Activated naive CD8-positive, alpha-beta T cell treated with anti-CD3 and anti-CD28 coated beads, Interleukin-2, amount 50 U/mL, for 16 hours (primary cell): ENCODE results near the gene NLRP9.
"Not testable (repeated sequence)": the region's sequence is repeated elsewhere in the genome, so short reads cannot be mapped to it uniquely, and the experiment has no call there.

Source experiments
- DNase-seq: peaks from one replicate; pipeline ENCODE4 v3.0.0-alpha.2; 2020; ENCODE audit warnings: low read depth, low spot score

Gene NLRP9

DNA sequence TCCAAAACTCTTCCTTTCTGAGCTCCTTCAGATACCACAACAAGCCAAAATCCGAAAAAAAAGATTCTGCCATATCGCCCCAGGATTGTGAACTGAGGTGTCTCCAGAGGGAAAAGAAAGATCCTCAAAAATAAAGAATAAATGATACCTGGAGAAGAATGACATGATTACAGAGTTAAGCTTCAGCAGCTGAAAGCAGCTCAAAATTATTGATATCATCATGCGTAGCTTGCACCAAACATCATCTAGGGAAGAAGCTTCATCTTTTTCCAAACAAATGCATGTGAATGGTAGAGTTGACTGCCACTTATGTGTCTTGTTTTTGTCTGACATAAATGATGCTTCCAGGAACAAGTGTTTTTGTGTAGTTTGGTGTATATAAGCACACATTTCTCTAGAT lies at the start of gene NLRP9:
NLRP9 (minus strand) TSS at position 101 of the 400 bp plus-strand sequence; CDS start at position 73, 28 bp downstream.
- no peak for DNase-seq

- DNase-seq = no peak
Measured at GRCh38 chr19:55781112-55781511, 42.9 kb upstream of the NLRP9 start.

DNA sequence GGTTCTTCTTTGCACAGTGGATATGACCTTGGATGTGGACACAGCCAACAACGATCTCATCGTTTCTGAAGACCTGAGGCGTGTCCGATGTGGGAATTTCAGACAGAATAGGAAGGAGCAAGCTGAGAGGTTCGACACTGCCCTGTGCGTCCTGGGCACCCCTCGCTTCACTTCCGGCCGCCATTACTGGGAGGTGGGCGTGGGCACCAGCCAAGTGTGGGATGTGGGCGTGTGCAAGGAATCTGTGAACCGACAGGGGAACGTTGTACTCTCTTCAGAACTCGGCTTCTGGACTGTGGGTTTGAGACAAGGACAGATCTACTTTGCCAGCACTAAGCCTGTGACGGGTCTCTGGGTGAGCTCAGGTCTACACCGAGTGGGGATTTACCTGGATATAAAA lies 40.1 kb upstream of the NLRP9 start:
- no peak for DNase-seq

- DNase-seq = no peak
Measured at GRCh38 chr19:55777528-55777927, 39.3 kb upstream of the NLRP9 start.

- DNase-seq = not testable (repeated sequence)
Measured at GRCh38 chr19:55769632-55770031, 31.4 kb upstream of the NLRP9 start.

DNA sequence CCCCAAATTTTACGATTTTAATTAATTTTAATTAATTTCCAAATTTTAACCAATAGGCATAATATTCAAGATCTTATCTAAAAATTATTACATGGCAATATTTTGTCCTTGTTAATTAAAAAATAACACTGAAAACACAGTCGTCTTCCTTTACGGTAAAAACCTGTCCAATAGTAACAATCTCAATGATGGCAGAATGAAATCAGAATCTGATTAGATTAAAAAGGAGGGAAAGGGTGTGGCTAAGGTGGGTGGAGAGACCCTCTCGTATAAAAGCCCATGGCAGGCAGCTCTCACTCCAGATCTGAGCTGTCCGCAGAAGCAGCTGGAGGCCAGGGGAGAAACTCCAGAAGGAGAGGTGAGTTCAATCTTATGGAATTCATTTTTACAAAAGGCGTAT lies 30.6 kb upstream of the NLRP9 start, which contains the start of gene RFPL4AL1:
RFPL4AL1 (plus strand) TSS at position 301 of the 400 bp plus-strand sequence. CDS start 2,687 bp downstream, outside the sequence.
- DNase-seq = not testable (repeated sequence)

DNA sequence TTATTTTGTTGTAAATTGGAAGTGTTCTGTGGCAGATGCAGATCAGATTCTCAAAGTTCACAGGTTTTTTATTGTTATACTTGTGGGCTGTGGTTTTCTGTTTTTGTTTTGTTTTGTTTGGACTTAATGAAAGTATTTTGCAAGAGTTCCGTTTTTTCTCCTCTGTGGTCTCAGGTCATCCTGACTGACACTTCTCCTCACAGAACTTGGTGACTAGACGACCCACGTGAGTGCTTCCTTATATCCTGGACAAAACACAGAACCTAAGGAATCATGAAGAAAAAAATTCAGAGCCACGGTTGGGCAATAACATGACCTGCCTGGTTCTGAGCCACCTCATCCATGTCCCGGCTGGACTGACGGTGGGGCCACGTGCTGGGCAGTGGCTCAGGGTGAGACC lies 28.3 kb upstream of the NLRP9 start:
- DNase-seq = no peak

DNA sequence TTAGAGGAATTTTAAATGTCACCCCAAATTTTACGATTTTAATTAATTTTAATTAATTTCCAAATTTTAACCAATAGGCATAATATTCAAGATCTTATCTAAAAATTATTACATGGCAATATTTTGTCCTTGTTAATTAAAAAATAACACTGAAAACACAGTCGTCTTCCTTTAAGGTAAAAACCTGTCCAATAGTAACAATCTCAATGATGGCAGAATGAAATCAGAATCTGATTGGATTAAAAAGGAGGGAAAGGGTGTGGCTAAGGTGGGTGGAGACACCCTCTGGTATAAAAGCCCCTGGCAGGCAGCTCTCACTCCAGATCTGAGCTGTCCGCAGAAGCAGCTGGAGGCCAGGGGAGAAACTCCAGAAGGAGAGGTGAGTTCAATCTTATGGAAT lies 20.6 kb upstream of the NLRP9 start, which contains the start of gene RFPL4A:
RFPL4A (plus strand) TSS at position 301 of the 400 bp plus-strand sequence. CDS start 2,704 bp downstream, outside the sequence.
- not testable (repeated sequence) for DNase-seq

GRCh38 chr19:55756808-55757207 lies 18.6 kb upstream of the NLRP9 start:
- not testable (repeated sequence) for DNase-seq

DNA sequence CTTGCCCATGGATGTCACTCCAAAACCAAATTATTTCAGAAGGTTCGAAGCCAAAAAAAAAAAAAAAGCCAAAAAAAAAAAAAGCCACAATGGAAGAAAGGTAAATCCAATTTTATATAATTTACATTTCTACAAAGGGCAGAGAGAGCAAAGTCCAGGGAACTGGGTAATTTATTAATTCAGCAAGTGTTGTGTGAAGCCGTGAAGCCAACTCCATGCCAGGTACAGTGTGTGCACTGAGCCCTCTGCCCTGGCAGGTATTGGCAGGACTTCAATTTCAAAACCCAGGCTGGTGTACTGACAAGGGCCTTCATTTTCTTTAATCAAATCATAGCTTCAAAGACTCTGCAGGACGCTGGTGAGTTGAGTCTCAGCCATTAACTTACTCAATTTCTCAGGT lies 15.2 kb upstream of the NLRP9 start:
- DNase-seq = no peak

- DNase-seq = no peak
Measured at GRCh38 chr19:55750715-55751114, 12.5 kb upstream of the NLRP9 start.

DNA sequence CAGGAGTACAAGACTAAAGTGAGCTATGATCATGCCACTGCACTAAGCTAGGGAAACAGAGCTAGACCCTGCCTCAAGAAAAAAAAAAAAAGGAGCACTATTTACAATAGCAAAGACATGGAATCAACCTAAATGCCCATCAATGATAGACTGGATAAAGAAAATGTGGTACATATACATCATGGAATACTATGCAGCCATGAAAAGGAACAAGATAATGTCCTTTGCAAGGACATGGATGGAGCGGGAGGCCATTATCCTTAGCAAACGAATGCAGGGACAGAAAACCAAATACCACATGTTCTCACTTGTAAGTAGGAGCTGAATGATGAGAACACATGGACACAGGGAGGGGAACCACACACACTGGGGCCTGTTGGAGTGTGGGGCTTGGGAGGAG lies 7.8 kb downstream of the NLRP9 start:
- DNase-seq = not testable (repeated sequence)

DNA sequence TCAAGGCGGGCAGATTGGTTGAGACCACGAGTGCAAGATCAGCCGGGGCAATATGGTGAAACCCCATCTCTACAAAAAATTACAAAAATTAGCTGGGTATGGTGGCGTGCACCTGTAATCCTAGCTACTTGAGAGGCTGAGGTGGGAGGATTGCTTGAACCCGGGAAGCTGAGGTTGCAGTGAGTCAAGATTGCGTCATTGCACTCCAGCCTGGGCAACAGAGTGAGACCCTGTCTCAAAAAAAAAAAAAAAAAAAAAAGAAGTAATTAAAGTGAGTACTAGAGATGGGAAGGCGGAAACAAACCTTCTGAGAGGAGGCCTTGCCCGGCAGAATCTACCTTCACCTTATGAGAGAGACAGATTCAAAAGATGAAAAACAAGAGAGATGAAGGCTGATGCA lies 14.7 kb downstream of the NLRP9 start:
- DNase-seq = no peak

- no peak for DNase-seq
Measured at GRCh38 chr19:55720801-55721200, 17.4 kb downstream of the NLRP9 start.

- DNase-seq = no peak
Measured at GRCh38 chr19:55720214-55720746, 17.9 kb downstream of the NLRP9 start.

DNA sequence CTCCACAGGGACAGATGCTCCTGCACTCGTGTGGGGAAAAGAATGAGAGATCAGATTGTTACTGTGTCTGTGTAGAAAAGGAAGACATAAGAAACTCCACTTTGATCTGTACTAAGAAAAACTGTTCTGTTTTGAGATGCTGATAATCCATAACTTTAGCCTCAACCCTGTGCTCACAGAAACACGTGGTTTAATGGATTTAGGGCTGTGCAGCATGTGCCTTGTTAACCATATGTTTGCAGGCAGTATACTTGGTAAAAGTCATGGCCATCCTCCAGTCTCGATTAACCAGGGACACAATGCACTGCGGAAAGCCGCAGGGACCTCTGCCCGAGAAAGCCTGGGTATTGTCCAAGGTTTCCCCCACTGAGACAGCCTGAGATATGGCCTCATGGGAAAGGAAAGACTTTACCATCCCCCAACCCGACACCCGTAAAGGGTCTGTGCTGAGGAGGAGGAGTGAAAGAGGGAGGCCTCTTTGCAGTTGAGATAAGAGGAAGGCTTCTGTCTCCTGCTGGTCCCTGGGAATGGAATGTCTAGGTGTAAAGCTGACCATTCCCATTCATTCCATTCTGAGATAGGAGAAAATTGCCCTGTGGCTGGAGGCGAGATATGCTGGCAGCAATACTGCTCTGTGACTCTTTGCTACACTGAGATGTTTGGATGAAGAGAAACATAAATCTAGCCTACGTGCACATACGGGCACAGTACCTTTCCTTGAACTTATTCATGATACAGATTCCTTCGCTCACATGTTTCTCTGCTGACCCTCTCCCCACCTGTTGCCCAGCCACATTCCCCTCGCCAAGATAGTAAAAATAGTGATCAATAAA lies 20.1 kb downstream of the NLRP9 start:
- not testable (repeated sequence) for DNase-seq

- no peak for DNase-seq
Measured at GRCh38 chr19:55717251-55717650, 21.0 kb downstream of the NLRP9 start.

DNA sequence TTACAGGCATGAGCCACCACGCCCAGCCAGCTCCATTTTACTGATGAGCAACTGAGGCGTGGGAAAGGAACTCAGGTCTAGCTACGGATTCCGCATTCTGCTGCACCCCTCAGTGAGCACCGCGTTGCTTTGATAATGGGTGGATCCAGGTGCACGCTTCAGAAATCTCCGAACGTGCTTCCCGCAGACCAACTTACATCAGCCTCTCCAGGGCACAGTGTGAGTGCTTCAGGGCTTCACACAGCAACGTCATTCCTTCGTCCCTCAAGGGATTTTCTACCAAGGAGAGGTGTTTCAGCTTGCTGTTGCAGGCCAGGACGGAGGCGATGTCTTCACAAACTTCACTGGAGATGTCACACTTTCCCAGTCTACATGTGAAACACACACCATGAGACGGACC lies 21.7 kb downstream of the NLRP9 start:
- DNase-seq = no peak

- DNase-seq = no peak
Measured at GRCh38 chr19:55712804-55713631, 25.2 kb downstream of the NLRP9 start.

DNA sequence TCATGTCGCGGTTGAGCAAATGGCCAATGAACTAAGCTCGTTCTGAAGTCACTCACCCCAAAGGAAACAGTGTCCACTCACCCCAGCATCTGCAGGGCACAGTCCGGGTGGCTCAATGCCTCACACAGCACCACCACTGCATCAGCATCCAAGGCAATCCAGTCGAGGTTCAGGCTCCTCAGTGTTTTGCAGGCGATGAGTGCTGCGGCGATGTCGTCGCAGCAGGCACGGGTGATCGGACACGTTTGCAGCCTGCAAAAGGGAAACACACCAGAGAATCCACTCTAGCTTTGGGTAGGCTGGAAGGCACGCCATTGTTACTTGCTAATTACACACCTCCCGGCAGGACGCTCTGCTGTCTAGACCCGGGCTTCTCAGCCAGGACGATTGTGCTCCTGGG lies 26.5 kb downstream of the NLRP9 start:
- no peak for DNase-seq

DNA sequence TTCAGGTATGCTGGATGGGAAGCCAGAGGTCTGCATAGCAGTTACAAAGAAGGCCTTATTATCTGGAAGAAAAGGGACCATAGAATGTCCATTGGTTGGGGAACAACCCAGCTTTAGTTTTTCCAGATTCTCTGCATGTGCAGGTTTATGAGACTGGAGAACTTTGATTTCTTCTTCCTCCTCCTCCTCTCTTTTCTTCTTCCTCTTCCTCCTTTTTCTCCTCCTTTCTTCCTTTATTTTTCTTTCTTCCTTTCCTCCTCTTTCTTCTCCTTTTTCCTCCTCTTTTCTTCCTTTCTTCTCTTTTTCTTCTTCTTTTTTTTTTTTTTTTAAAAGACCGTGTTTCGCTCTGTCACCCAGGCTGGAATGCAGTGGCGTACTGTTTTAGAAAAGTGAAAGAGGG lies 32.2 kb downstream of the NLRP9 start:
- no peak for DNase-seq
